Panc1 (cell line): Measurements from ENCODE around the gene FOXD2. TPM values are rescaled to one million over a fixed set of nuclear protein-coding genes. Genes with fewer than 3 reads are reported as not detected.

Source experiments
- ATAC-seq: fragments of 200-7000 bp; cut with Tn5 transposase; 2 replicates; pipeline ENCODE4 v1.9.1; 2020; ENCODE audit warnings: mild to moderate bottlenecking, moderate library complexity
- BruUV-seq: library from RNA; stranded (reverse); fragments of 400-500 nt; replicated peaks from 2 replicates; lab custom pipeline; 2021; lab: Mats Ljungman, UMichigan
- CTCF ChIA-PET: fragments of 300-600 bp; sonication (Branson Sonifier 250); formaldehyde crosslinking; loops from one replicate; lab custom pipeline; 2022; ENCODE audit warnings: antibody characterized with exemption; lab: Charles Lee
- POLR2A ChIA-PET: fragments of 300-600 bp; sonication (Branson Sonifier 250); formaldehyde crosslinking; loops from one replicate; lab custom pipeline; 2022; ENCODE audit warnings: antibody characterized with exemption; lab: Charles Lee
- DNase-seq: peaks from one replicate; pipeline ENCODE4 v3.0.0-alpha.2; 2010; ENCODE audit warnings: low read depth, low spot score
- H3K27ac ChIP-seq: 2 replicates; pipeline ENCODE4 v1.5.1; 2011; ENCODE audit warnings: mild to moderate bottlenecking, low read length, inconsistent platforms
- H3K27me3 ChIP-seq: fragments of 200-500 bp; sonication (Bioruptor generic); 2 replicates; pipeline ENCODE4 v1.6.0; 2014; ENCODE audit warnings: low read length, inconsistent platforms; ENCODE audit not compliant: control insufficient read depth, insufficient read depth
- H3K36me3 ChIP-seq: fragments of 200-500 bp; sonication (Bioruptor generic); 2 replicates; pipeline ENCODE4 v1.5.1; 2014; ENCODE audit warnings: inconsistent platforms, mild to moderate bottlenecking, low read length, moderate library complexity; ENCODE audit not compliant: control insufficient read depth, insufficient read depth
- H3K4me1 ChIP-seq: 2 replicates; pipeline ENCODE4 v1.5.1; 2011; ENCODE audit warnings: inconsistent platforms, mild to moderate bottlenecking, low read length, moderate library complexity; ENCODE audit not compliant: control insufficient read depth, insufficient read depth
- H3K4me3 ChIP-seq, 2 experiments: 2 replicates each; pipeline ENCODE4 v1.5.1; 2011 to 2012; ENCODE audit warnings: low read depth in 2 of 2, low read length in 2 of 2, mild to moderate bottlenecking in 2 of 2, inconsistent platforms in 1 of 2, moderate library complexity in 1 of 2
- H3K9me3 ChIP-seq: fragments of 200-500 bp; sonication (Bioruptor generic); 2 replicates; pipeline ENCODE4 v1.5.1; 2014; ENCODE audit warnings: low read depth, mild to moderate bottlenecking, inconsistent platforms, low read length, moderate library complexity; ENCODE audit not compliant: control insufficient read depth, insufficient read depth
- CTCF ChIP-seq: fragments of 450-650 bp; IDR thresholded peaks from 2 replicates; pipeline ENCODE4 v1.5.1; 2017; ENCODE audit warnings: mild to moderate bottlenecking
- POLR2AphosphoS5 ChIP-seq: IDR thresholded peaks from 2 replicates; pipeline ENCODE4 v1.6.1; 2012; ENCODE audit warnings: mild to moderate bottlenecking, low read depth, low read length, moderate library complexity
- REST ChIP-seq, 2 experiments: IDR thresholded peaks; 2 replicates each; pipeline ENCODE4 v1.6.1; 2011 to 2012; ENCODE audit warnings: low read depth in 2 of 2, control low read depth in 1 of 2, low read length in 1 of 2, mild to moderate bottlenecking in 1 of 2, moderate library complexity in 1 of 2; ENCODE audit not compliant: insufficient read depth in 1 of 2
- SIN3A ChIP-seq: IDR thresholded peaks from 2 replicates; pipeline ENCODE4 v1.6.1; 2012; ENCODE audit warnings: low read depth, mild to moderate bottlenecking, low read length, moderate library complexity, borderline replicate concordance; ENCODE audit not compliant: insufficient read depth
- TCF7L2 ChIP-seq: IDR thresholded peaks from 2 replicates; pipeline ENCODE4 v1.6.1; 2011; ENCODE audit warnings: mild to moderate bottlenecking, low read depth, low read length, inconsistent platforms
- in situ Hi-C: cut with HindIII; loops from 2 replicates; pipeline ENCODE4 v1.10.0; 2016; ENCODE audit warnings: low sequenced_read_pairs, low pct_unique_long_range_greater_than_20kb
- intact Hi-C: fragments of 100-400 bp; cut with micrococcal nuclease; formaldehyde crosslinking; loops from one replicate; pipeline ENCODE4 v1.10.0; 2022; ENCODE audit not compliant: unreplicated experiment
- total RNA-seq: library from RNA; stranded (reverse); gene quantifications from one replicate; pipeline ENCODE4 v1.2.1, GENCODE V29; 2021; ENCODE audit not compliant: unreplicated experiment

The FOXD2 gene
- total RNA-seq, 1 experiment from 2014 or later: 2.2 TPM

- H3K27ac ChIP-seq: no peak overlapping the region
- in situ Hi-C loops: no loop called here
- H3K9me3 ChIP-seq: no peaks in the 10 kb centered on the region
- ATAC-seq (no peak), DNase-seq (no peak)
- H3K27me3 ChIP-seq: no peaks in the 10 kb centered on the region
- CTCF ChIA-PET: interaction anchor here (0.6 to 5.0 kb wide), 3 partner anchors 276 to 316 kb away, joined by 3 to 58 read pairs (median 3); no protein-coding TSS in a partner anchor
- intact Hi-C loops: no loop called here
- no peaks in the 10 kb centered on the region; the same call in 1 of the 2 replicates for H3K36me3 ChIP-seq
- peaks cover 26% of the 10 kb centered on the region for H3K4me1 ChIP-seq
- BruUV-seq: no TSS peak
- POLR2A ChIA-PET: interaction anchor here (0.6 kb wide), 3 partner anchors 29 to 232 kb away, joined by 3 to 4 read pairs (median 4); no protein-coding TSS in a partner anchor
- H3K4me3 ChIP-seq: no peak overlapping the region
- TF ChIP-seq TCF7L2: no peak
- TF ChIP-seq CTCF: no peak
- no peak for TF ChIP-seq SIN3A
- TF ChIP-seq POLR2AphosphoS5: no peak
- no peak for TF ChIP-seq REST (IDR thresholded peaks at IDR 0.05; ENCODE audit: insufficient read depth in 1 of 2, low read depth in 2 of 2, low read length in 1 of 2)
Measured at GRCh38 chr1:47433477-47434050, 4.3 kb upstream of the FOXD2 start.

GRCh38 chr1:47434051-47434842 lies 3.6 kb upstream of the FOXD2 start:
- H3K4me3 ChIP-seq: no peak overlapping the region
- intact Hi-C loops: no loop called here
- ChIA-PET POLR2A (interaction anchor here (0.6 kb wide), 3 partner anchors 30 to 233 kb away, joined by 3 to 4 read pairs (median 4); no protein-coding TSS in a partner anchor), CTCF (interaction anchor here (0.6 to 5.0 kb wide), 4 partner anchors 96 to 315 kb away, joined by 3 to 58 read pairs (median 3); no protein-coding TSS in a partner anchor)
- BruUV-seq: no TSS peak
- ATAC-seq (no peak), DNase-seq (no peak)
- H3K27me3 ChIP-seq: no peaks in the 10 kb centered on the region
- H3K27ac ChIP-seq: no peak overlapping the region
- peaks cover 26% of the 10 kb centered on the region for H3K4me1 ChIP-seq
- no peaks in the 10 kb centered on the region for H3K9me3 ChIP-seq
- in situ Hi-C loops: no loop called here
- no peaks in the 10 kb centered on the region; the same call in 1 of the 2 replicates for H3K36me3 ChIP-seq
- TF ChIP-seq CTCF: no peak
- TF ChIP-seq REST (IDR thresholded peaks at IDR 0.05; ENCODE audit: insufficient read depth in 1 of 2, low read depth in 2 of 2, low read length in 1 of 2): no peak
- no peak for TF ChIP-seq TCF7L2
- no peak for TF ChIP-seq SIN3A
- no peak for TF ChIP-seq POLR2AphosphoS5
